ENCODE data around the gene OR51G1. TPM values are rescaled to one million over a fixed set of nuclear protein-coding genes. Genes with fewer than 3 reads are reported as not detected.
"Not testable (repeated sequence)": the region's sequence is repeated elsewhere in the genome, so short reads cannot be mapped to it uniquely, and the experiment has no call there.

Gene OR51G1
- total RNA-seq, result not detected
- long read RNA-seq, result 0 reads

GRCh38 chr11:4924239-4924638 is at the start of gene OR51G1:
TSS of gene OR51G1 (minus strand) at chr11:4924339. CDS start at chr11:4924339, 0 bp downstream.
- DNase-seq (no peak), ATAC-seq (ENCODE audit: poor library complexity) (no peak)
- intact Hi-C loops (cut with DNase I), result no loop called here

DNA sequence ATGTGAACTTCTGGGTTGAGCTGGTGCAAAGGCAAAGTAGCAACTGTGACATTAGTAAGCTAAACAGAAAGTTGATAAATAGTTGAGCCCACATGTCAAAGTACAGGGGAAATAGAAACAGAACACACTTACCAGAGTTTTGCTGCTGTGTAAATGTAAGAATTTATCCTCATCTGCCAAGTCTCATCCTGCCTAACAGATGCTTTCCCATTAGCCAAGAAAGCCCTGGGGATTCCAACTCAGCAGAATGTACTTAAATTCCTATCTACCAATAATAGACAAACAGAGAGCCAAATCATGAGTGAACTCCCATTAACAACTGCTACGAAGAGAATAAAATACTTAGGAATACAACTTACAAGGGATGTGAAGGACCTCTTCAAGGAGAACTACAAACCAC is 38.7 kb upstream of the OR51G1 start:
- DNase-seq, result no peak
- ATAC-seq (ENCODE audit: poor library complexity), result no peak
- intact Hi-C loops (cut with DNase I), result no loop called here

- no peak for ATAC-seq (ENCODE audit: poor library complexity)
- no peak for DNase-seq
- intact Hi-C loops (cut with DNase I), result no loop called here
Observed at GRCh38 chr11:4960877-4961276, 36.7 kb upstream of the OR51G1 start.

GRCh38 chr11:4957396-4957795 is 33.3 kb upstream of the OR51G1 start:
- intact Hi-C loops (cut with DNase I), result no loop called here
- ATAC-seq (ENCODE audit: poor library complexity) (no peak), DNase-seq (no peak)

DNA sequence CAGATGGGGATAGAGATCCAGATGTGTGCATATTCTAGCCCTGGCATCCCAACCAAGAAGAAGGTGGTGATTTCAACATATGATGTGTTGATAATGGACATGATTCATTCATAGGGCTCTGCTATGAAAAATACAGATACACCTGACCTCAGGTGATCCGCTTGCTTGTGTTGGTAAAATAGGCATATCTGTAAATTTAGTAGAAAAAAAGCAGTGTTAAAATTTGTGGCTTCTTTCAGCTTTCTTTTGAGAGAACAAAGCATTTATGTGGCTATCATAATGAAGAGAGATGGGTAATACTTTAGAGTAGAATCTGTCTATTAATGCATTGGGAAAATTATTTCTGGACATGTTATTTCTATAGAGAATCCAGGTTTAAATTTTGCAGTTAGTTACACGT is 31.5 kb upstream of the OR51G1 start, which contains the start of gene OR51A2:
OR51A2 (minus strand) TSS at position 101 of the 400 bp plus-strand sequence; CDS start at position 101, 0 bp downstream.
- ATAC-seq (ENCODE audit: poor library complexity); intact Hi-C loops (cut with DNase I); DNase-seq: not testable (repeated sequence)

DNA sequence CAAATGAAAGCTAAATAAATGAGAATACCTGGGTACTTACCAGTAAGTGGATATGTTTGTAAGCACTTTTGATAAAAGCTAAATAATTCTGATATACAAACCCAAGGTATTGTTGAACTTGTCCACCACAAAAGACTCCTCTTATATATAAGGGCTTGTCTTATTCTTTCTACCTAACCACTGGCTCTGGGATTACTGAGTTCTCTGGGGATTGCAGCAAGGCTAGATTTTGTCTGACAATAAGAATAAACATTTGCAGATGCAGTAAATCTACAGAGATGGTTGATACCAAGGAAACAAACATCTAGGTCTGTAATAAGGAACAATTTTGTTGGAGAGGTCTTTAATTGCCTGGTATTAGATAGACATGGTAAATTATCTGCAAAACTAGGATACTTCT is 23.4 kb upstream of the OR51G1 start, which contains the start of gene OR51A4:
OR51A4 (minus strand) TSS at position 101 of the 400 bp plus-strand sequence. CDS start 505 bp downstream, outside the sequence.
- intact Hi-C loops (cut with DNase I), result no loop called here
- no peak for ATAC-seq (ENCODE audit: poor library complexity)
- DNase-seq, result no peak

- ATAC-seq (ENCODE audit: poor library complexity) (no peak), DNase-seq (no peak)
- intact Hi-C loops (cut with DNase I), result no loop called here
Observed at GRCh38 chr11:4936745-4937144, 12.6 kb upstream of the OR51G1 start.

DNA sequence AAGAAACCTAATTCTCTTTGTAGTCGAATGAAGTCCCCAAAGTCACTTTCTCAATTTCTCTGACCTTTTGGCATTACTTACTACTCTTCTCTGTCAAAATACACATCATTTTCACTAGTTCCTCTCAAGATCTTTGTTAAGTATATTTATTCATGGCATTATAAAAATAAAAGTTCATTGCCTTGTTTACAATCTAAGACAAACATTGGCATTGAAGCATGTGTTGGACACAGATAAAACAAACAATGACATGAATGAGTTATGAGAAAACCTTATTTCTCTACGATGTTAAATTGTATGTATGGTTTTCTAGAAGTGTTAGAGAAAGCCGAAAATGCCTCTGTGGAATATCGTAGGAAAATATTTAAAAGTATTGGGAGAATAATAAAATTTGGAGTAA is 8.6 kb upstream of the OR51G1 start:
- intact Hi-C loops (cut with DNase I), result no loop called here
- ATAC-seq (ENCODE audit: poor library complexity) (no peak), DNase-seq (no peak)

- intact Hi-C loops (cut with DNase I), result no loop called here
- DNase-seq, result no peak
- ATAC-seq (ENCODE audit: poor library complexity), result no peak
Observed at GRCh38 chr11:4926608-4927007, 2.5 kb upstream of the OR51G1 start.

- intact Hi-C loops (cut with DNase I), result no loop called here
- ATAC-seq (ENCODE audit: poor library complexity), result no peak
Observed at GRCh38 chr11:4922304-4922703, 1.8 kb downstream of the OR51G1 start.

GRCh38 chr11:4921796-4922195 is 2.3 kb downstream of the OR51G1 start:
- intact Hi-C loops (cut with DNase I), result no loop called here
- ATAC-seq (ENCODE audit: poor library complexity), result no peak
- no peak for DNase-seq

More at GRCh38 chr11:4922304-4922703, 1.8 kb downstream of the OR51G1 start:
- no peak for DNase-seq

DNA sequence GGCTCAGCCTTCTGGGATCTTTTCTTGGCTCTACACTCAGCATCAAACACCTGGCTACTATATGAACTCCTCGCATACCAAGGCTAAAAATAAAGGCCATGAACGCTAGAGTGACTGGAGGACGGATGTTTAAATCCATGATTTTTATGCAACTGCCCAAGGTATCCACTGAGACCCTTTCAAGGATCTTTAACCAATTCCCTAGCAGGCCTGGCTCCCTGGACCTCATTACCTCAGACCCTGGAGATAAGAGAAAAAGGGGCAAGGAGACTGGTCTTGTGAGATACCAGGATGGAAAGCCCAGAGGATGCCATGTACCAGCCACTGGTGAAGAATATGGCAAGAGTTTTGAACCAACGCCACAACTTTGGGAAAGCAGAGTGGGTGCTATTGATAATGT is 4.9 kb downstream of the OR51G1 start, which contains the start of gene OR51G2:
OR51G2 (minus strand) TSS at position 101 of the 400 bp plus-strand sequence. CDS start 3,687 bp downstream, outside the sequence.
- intact Hi-C loops (cut with DNase I), result no loop called here
- DNase-seq (no peak), ATAC-seq (ENCODE audit: poor library complexity) (no peak)

DNA sequence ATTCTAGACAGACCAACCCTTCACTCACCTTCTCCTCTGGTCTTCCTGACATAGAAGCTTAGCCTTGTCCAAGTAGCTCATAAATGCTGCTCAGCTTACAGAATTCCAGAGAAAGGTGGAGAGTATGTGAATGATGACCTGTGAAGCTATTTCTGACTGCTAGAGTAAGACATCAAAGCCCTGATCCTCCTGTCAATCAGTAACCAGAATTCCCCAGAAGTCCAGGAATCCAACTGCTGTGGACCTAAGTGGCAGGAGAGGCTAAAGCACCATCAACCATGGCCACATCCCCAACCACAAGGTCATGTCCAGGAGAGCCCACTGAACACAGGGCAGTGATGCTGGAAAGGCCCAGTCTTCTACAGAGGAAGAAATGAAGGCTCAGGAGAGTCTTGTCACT is 7.6 kb downstream of the OR51G1 start:
- ATAC-seq (ENCODE audit: poor library complexity) (no peak), DNase-seq (no peak)
- intact Hi-C loops (cut with DNase I), result no loop called here

DNA sequence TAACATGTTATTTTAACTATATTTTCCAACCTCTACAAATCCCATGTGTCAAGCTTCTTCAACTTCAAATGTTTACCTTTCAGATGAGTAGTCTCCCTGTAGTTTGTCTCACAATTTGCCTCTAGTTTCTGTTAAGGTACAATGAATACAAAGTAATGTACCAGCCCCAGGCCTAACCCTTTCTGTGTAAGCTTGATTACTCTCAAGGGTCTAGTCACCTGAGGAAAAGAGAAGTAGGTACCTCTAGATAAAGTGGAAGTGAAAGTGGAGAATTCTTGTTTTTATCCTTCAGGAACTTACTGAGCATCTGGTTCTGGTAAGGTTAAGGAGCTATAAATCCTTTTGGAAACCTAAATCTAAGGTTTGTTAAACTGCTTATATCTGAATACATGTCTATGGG is 20.7 kb downstream of the OR51G1 start, which contains the start of gene OR51A7:
OR51A7 (plus strand) TSS at position 300 of the 400 bp plus-strand sequence. CDS start 3,587 bp downstream, outside the sequence.
- no peak for DNase-seq
- intact Hi-C loops (cut with DNase I), result no loop called here
- ATAC-seq (ENCODE audit: poor library complexity), result no peak

DNA sequence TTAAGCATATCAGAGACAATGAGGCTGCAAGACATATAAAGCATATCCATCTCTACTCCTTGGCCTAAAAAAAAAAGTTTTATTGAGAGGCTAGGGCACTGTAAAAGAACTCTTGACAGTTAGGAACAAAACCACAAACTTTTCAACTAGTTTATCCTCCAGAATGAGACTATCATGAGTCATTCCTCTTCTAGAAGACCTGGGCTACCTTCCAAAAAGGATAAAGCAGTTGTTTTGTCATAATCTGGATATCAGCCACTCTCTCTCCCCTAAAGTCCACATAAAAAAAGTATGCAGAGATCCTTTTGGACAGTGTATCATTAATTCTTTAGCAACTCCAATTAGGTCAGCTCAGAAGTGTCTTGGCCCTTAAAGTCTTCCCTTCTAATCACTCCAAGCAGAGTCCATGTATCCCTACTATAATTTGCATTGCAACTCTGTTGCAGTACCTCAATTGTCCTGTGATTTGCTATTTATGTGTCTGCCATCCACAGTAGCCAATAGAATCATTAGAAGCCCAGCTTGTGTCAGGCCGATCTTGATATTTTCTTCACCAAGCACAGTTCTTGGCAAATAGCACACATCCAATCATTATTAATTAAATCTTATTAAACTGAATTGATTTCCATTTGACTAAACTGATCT is 32.0 kb downstream of the OR51G1 start:
- no peak for ATAC-seq (ENCODE audit: poor library complexity)
- intact Hi-C loops (cut with DNase I), result no loop called here
- DNase-seq, result no peak

GRCh38 chr11:4890279-4890678 is 33.9 kb downstream of the OR51G1 start:
- intact Hi-C loops (cut with DNase I), result no loop called here
- ATAC-seq (ENCODE audit: poor library complexity) (no peak), DNase-seq (no peak)

DNA sequence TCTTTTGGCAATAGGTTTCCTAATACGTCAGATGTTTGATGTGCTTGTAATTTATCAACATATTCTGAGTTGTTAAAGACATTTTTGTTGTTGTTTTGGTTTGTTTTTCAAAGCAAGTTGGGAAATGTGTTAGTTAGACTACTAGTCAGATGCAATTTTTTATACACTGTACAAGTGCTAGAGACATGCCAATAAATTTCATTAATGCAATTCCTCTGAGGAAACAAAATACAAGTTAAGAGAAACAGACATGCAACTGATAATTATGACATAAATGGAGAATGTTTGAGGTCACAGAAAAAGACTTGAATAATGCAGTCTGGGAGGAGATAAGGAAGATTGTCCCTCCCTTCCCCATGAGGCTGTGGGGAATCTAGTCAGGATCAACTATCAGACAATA is 36.5 kb downstream of the OR51G1 start:
- intact Hi-C loops (cut with DNase I), result no loop called here
- ATAC-seq (ENCODE audit: poor library complexity) (no peak), DNase-seq (no peak)

- ATAC-seq (ENCODE audit: poor library complexity) (no peak), DNase-seq (no peak)
- intact Hi-C loops (cut with DNase I), result no loop called here
Observed at GRCh38 chr11:4886186-4886585, 38.0 kb downstream of the OR51G1 start.

- no peak for DNase-seq
- no peak for ATAC-seq (ENCODE audit: poor library complexity)
- intact Hi-C loops (cut with DNase I), result no loop called here
Observed at GRCh38 chr11:4884361-4884760, 39.8 kb downstream of the OR51G1 start.

DNA sequence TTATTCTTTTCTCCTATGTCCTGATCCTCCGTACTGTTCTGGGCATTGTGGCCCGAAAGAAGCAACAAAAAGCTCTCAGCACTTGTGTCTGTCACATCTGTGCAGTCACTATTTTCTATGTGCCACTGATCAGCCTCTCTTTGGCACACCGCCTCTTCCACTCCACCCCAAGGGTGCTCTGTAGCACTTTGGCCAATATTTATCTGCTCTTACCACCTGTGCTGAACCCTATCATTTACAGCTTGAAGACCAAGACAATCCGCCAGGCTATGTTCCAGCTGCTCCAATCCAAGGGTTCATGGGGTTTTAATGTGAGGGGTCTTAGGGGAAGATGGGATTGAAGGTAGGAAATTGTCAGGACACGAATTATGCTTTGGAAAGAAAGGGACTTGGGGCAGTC is 41.6 kb downstream of the OR51G1 start:
- DNase-seq, result no peak
- intact Hi-C loops (cut with DNase I), result no loop called here
- no peak for ATAC-seq (ENCODE audit: poor library complexity)

Data from Right ventricle myocardium superior (tissue), 1 donor.